PFSK-1 (cell line): ENCODE results near the gene LOXL4.

Experiments
- FOXP2 ChIP-seq: optimal IDR thresholded peaks from 2 replicates; pipeline ENCODE3; 2011; ENCODE audit warnings: borderline replicate concordance, control low read depth, inconsistent platforms; ENCODE audit not compliant: insufficient read depth; ENCODE audit errors: extremely low read length, extremely low read depth
- POLR2AphosphoS5 ChIP-seq: IDR thresholded peaks from 2 replicates; pipeline ENCODE4 v1.6.1; 2012; ENCODE audit warnings: low read depth, mild to moderate bottlenecking, control low read depth, low read length, moderate library complexity
- REST ChIP-seq, 2 experiments: IDR thresholded peaks; 2 replicates each; pipeline versions ENCODE4 v1.6.1 to v1.8.0; 2011 to 2012; ENCODE audit warnings: low read depth in 2 of 2, low read length in 2 of 2, control low read depth in 1 of 2, inconsistent platforms in 1 of 2, mild to moderate bottlenecking in 1 of 2, moderate library complexity in 1 of 2; ENCODE audit not compliant: insufficient read depth in 1 of 2
- SIN3A ChIP-seq: IDR thresholded peaks from 2 replicates; pipeline ENCODE4 v1.6.1; 2012; ENCODE audit warnings: mild to moderate bottlenecking, low read length, moderate library complexity, borderline replicate concordance; ENCODE audit not compliant: insufficient read depth
- TAF1 ChIP-seq: IDR thresholded peaks from 2 replicates; pipeline ENCODE4 v1.6.1; 2012; ENCODE audit warnings: low read length, control low read depth, borderline replicate concordance; ENCODE audit not compliant: insufficient read depth

LOXL4 gene

GRCh38 chr10:98261436-98262277 lies 6.3 kb downstream of the LOXL4 start:
- no peak for TF ChIP-seq REST (IDR thresholded peaks at IDR 0.05; ENCODE audit: insufficient read depth in 1 of 2, low read depth in 2 of 2, low read length in 2 of 2)
- TF ChIP-seq TAF1 = no peak
- no peak for TF ChIP-seq SIN3A
- no peak for TF ChIP-seq FOXP2
- TF ChIP-seq POLR2AphosphoS5 = no peak

- TF ChIP-seq REST (IDR thresholded peaks at IDR 0.05; ENCODE audit: insufficient read depth in 1 of 2, low read depth in 2 of 2, low read length in 2 of 2) (no peak), POLR2AphosphoS5 (no peak), SIN3A (no peak)
These were observed 7.2 kb downstream of the LOXL4 start for GRCh38 chr10:98260752-98261151.

- TF ChIP-seq REST (IDR thresholded peaks at IDR 0.05; ENCODE audit: insufficient read depth in 1 of 2, low read depth in 2 of 2, low read length in 2 of 2) = no peak
- no peak for TF ChIP-seq POLR2AphosphoS5
- no peak for TF ChIP-seq SIN3A
- no peak for TF ChIP-seq TAF1
- TF ChIP-seq FOXP2 = no peak
These were observed 7.6 kb downstream of the LOXL4 start for GRCh38 chr10:98260350-98260749.

GRCh38 chr10:98259606-98260315 lies 8.2 kb downstream of the LOXL4 start:
- no peak for TF ChIP-seq FOXP2

GRCh38 chr10:98258683-98259454 lies 9.1 kb downstream of the LOXL4 start:
- TF ChIP-seq FOXP2 (no peak), SIN3A (no peak), REST (IDR thresholded peaks at IDR 0.05; ENCODE audit: insufficient read depth in 1 of 2, low read depth in 2 of 2, low read length in 2 of 2) (no peak)
